A673 (cell line): ENCODE data around the gene CYTH1. TPM values are rescaled to one million over a fixed set of nuclear protein-coding genes. Genes with fewer than 3 reads are reported as not detected.
A peak's percentile ranks its signal among the peaks of the same experiment; 100 is the strongest.

Experiments used
- BruUV-seq: library from RNA; stranded (reverse); fragments of 400-500 nt; replicated peaks from 2 replicates; lab custom pipeline; 2021; lab: Mats Ljungman, UMichigan
- CTCF ChIA-PET: fragments of 300-600 bp; sonication (Branson Sonifier 250); formaldehyde crosslinking; loops from one replicate; lab custom pipeline; 2022; ENCODE audit warnings: antibody characterized with exemption; lab: Charles Lee
- POLR2A ChIA-PET: fragments of 300-600 bp; sonication (Branson Sonifier 250); formaldehyde crosslinking; loops from one replicate; lab custom pipeline; 2022; ENCODE audit warnings: antibody characterized with exemption; ENCODE audit not compliant: low non-redundant PET; lab: Charles Lee
- DNase-seq: peaks from one replicate; pipeline ENCODE4 v3.0.0-alpha.2; 2015; ENCODE audit warnings: low spot score
- H3K27ac ChIP-seq: fragments of 200-600 bp; sonication (generic); 2 replicates; pipeline ENCODE4 v1.5.1; 2016; ENCODE audit warnings: mixed run types, low read depth, mild to moderate bottlenecking, mixed read lengths, antibody characterized with exemption, low read length; ENCODE audit not compliant: poor library complexity, severe bottlenecking
- H3K27me3 ChIP-seq: fragments of 200-600 bp; sonication (generic); replicated peaks from 2 replicates; pipeline ENCODE4 v1.6.1; 2017; ENCODE audit warnings: mixed run types, low read depth, mild to moderate bottlenecking, mixed read lengths, antibody characterized with exemption, low read length; ENCODE audit not compliant: insufficient read depth, poor library complexity
- H3K36me3 ChIP-seq: fragments of 200-600 bp; sonication (generic); 2 replicates; pipeline ENCODE4 v1.6.1; 2016; ENCODE audit warnings: mixed run types, mild to moderate bottlenecking, mixed read lengths, antibody characterized with exemption, low read length; ENCODE audit not compliant: insufficient read depth, poor library complexity, severe bottlenecking
- H3K4me1 ChIP-seq: fragments of 200-600 bp; sonication (generic); 2 replicates; pipeline ENCODE4 v1.6.1; 2017; ENCODE audit warnings: mixed run types, mild to moderate bottlenecking, mixed read lengths, antibody characterized with exemption, low read length; ENCODE audit not compliant: insufficient read depth, poor library complexity, severe bottlenecking
- H3K4me3 ChIP-seq: fragments of 200-600 bp; sonication (generic); 2 replicates; pipeline ENCODE4 v1.5.1; 2016; ENCODE audit warnings: low read depth, mixed run types, mild to moderate bottlenecking, mixed read lengths, low read length; ENCODE audit not compliant: poor library complexity, severe bottlenecking
- H3K9me3 ChIP-seq: fragments of 200-600 bp; sonication (generic); 2 replicates; pipeline ENCODE4 v1.6.1; 2016; ENCODE audit warnings: mixed run types, low read depth, mild to moderate bottlenecking, mixed read lengths, antibody characterized with exemption, low read length; ENCODE audit not compliant: poor library complexity, severe bottlenecking
- EZH2 ChIP-seq: fragments of 200-600 bp; sonication (generic); IDR thresholded peaks from 2 replicates; pipeline ENCODE4 v1.6.1; 2017; ENCODE audit warnings: borderline replicate concordance, low read depth, mild to moderate bottlenecking, mixed read lengths, antibody characterized with exemption, low read length; ENCODE audit not compliant: poor library complexity, severe bottlenecking
- intact Hi-C: fragments of 100-400 bp; cut with micrococcal nuclease; formaldehyde crosslinking; loops from one replicate; pipeline ENCODE4 v1.10.0; 2022; ENCODE audit not compliant: unreplicated experiment
- total RNA-seq: library from RNA; stranded (reverse); gene quantifications from 2 replicates; pipeline ENCODE4 v1.2.3, GENCODE V29; 2021
- TF ChIP-seq, protein P1 (sequence below): fragments of 300-800, 200-600 bp; sonication (generic); conservative IDR thresholded peaks from 2 replicates; pipeline ENCODE4 v1.5.1; 2017; ENCODE audit warnings: low read depth, mild to moderate bottlenecking, antibody characterized with exemption, low read length, moderate library complexity, mixed read lengths

The CYTH1 gene
- total RNA-seq, 1 experiment from 2014 or later, result 17.9 TPM

DNA sequence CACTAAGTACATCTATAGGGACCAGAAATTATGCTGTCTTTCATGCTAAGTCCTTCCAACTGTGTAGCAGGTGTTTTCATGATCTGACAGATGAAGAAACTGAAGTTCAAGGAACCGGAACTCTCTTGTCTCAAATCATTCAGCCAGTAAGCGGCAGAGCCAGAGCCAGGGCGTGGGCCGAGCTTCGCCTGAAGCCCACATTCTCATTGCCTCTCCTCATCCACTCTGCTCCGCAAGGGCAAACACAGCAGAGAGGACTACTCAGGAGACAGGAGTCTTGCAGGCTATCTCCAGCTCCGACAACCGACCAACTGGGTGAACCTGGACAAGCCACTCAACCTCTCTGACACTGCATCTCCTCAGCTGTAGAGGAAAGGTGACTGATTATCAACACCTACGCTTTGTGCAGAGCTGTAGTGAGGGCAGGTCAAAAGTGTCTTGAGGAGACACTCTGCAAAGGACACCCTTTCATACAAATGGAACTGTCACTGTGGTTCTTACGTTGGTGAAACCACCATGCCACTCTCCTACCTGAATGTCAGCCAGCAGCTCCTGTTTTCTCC, 72.9 kb downstream of the CYTH1 start:
- no peak overlapping the region for H3K4me3 ChIP-seq
- DNase-seq, result no peak
- H3K9me3 ChIP-seq, result no peaks in the 10 kb centered on the region
- intact Hi-C loops, result no loop called here
- TF ChIP-seq, protein P1, sequence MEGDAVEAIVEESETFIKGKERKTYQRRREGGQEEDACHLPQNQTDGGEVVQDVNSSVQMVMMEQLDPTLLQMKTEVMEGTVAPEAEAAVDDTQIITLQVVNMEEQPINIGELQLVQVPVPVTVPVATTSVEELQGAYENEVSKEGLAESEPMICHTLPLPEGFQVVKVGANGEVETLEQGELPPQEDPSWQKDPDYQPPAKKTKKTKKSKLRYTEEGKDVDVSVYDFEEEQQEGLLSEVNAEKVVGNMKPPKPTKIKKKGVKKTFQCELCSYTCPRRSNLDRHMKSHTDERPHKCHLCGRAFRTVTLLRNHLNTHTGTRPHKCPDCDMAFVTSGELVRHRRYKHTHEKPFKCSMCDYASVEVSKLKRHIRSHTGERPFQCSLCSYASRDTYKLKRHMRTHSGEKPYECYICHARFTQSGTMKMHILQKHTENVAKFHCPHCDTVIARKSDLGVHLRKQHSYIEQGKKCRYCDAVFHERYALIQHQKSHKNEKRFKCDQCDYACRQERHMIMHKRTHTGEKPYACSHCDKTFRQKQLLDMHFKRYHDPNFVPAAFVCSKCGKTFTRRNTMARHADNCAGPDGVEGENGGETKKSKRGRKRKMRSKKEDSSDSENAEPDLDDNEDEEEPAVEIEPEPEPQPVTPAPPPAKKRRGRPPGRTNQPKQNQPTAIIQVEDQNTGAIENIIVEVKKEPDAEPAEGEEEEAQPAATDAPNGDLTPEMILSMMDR, result no peak
- TF ChIP-seq EZH2, result no peak
- no peaks in the 10 kb centered on the region for H3K27me3 ChIP-seq
- ChIA-PET POLR2A (no interaction called here), CTCF (interaction anchor here (0.9 to 3.4 kb wide), 2 partner anchors 13 to 212 kb away, joined by 3 to 38 read pairs; no protein-coding TSS in a partner anchor)
- H3K36me3 ChIP-seq, result no peaks in the 10 kb centered on the region
- H3K4me1 ChIP-seq, result no peaks in the 10 kb centered on the region
- no TSS peak for BruUV-seq
- H3K27ac ChIP-seq, result no peak overlapping the region

DNA sequence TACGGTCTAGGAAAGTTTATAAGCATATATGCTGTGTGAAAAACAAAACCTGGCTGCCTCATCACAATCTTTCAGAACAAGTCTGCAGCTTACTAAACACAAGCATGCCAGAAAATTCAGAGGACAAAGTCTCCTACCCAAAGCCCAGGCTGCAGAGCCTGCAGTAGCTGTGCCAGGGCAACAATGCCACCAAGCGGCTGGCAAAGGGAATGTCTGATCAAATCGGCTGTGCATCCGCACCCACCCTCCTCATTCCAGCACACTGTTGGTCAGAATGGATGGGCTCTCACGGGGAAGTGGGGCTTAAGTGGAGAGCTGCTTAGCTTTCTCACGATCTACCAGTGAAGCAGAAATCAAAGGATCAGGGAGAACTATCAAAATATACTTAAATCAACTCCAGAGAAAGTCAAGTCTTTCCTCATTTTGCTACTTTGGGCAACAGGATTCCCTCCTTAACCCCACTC, 73.5 kb downstream of the CYTH1 start:
- TF ChIP-seq, protein P1, result peak; percentile 96
- TF ChIP-seq EZH2, result no peak
- CTCF ChIA-PET, result interaction anchor here (0.6 to 3.4 kb wide), 5 partner anchors 9 to 219 kb away, joined by 3 to 38 read pairs (median 4); no protein-coding TSS in a partner anchor
- intact Hi-C loops, result loop anchor here (1.0 kb wide), 1 partner anchor 211 kb away; no protein-coding TSS in a partner anchor
- no TSS peak for BruUV-seq
- H3K27me3 ChIP-seq, result no peaks in the 10 kb centered on the region
- POLR2A ChIA-PET, result no interaction called here
- no peak overlapping the region for H3K4me3 ChIP-seq
- no peak overlapping the region for H3K27ac ChIP-seq
- H3K9me3 ChIP-seq, result no peaks in the 10 kb centered on the region
- DNase-seq, result peak; percentile 83
- no peaks in the 10 kb centered on the region for H3K4me1 ChIP-seq
- H3K36me3 ChIP-seq, result no peaks in the 10 kb centered on the region

DNA sequence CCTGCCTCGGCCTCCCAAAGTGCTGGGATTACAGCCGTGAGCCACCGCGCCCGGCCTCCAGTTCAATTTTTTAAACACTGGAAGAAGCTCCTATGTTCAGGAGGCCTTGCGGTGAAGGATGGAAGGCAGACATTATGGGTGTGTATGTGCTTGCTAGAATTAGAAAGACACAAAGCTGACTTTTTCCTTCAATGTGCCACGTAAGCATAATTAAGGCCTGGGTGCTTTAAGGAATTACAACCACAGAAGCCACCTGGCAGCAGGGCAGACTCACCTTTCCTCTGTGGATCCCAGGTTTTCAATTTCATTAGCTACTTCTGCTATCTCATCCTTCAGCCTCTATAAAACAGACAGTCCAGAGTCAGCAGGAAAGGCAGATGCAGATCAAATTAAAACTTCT, 74.2 kb downstream of the CYTH1 start:
- no peaks in the 10 kb centered on the region for H3K27me3 ChIP-seq
- intact Hi-C loops, result loop anchor here (1.0 kb wide), 1 partner anchor 211 kb away; no protein-coding TSS in a partner anchor
- H3K4me1 ChIP-seq, result no peaks in the 10 kb centered on the region
- no peak overlapping the region for H3K4me3 ChIP-seq
- BruUV-seq, result no TSS peak
- ChIA-PET POLR2A (no interaction called here), CTCF (interaction anchor here (0.6 to 3.4 kb wide), 6 partner anchors 9 to 219 kb away, joined by 3 to 38 read pairs (median 4); no protein-coding TSS in a partner anchor)
- H3K9me3 ChIP-seq, result no peaks in the 10 kb centered on the region
- no peak for TF ChIP-seq EZH2
- TF ChIP-seq, protein P1, result no peak
- DNase-seq, result no peak
- H3K36me3 ChIP-seq, result no peaks in the 10 kb centered on the region
- no peak overlapping the region for H3K27ac ChIP-seq
